ENCODE results near the gene PAPOLB. TPM values are rescaled to one million over a fixed set of nuclear protein-coding genes. Genes with fewer than 3 reads are reported as not detected.

The PAPOLB gene
- total and polyA plus RNA-seq, 5 donors from 2014 or later = not detected

- Histone ChIP-seq H3K27me3 (ENCODE audit: control insufficient read depth, insufficient read depth, low read length) (no peaks in the 10 kb centered on the region), H3K27ac (ENCODE audit: insufficient read depth, low read length, poor library complexity, severe bottlenecking) (no peak overlapping the region), H3K4me1 (ENCODE audit: control insufficient read depth, insufficient read depth, low read length, poor library complexity, severe bottlenecking) (no peaks in the 10 kb centered on the region), H3K9me3 (ENCODE audit: control insufficient read depth in 2 of 2, low read length in 2 of 2) (no peaks in the 10 kb centered on the region), H3K36me3 (ENCODE audit: control insufficient read depth, insufficient read depth, low read length) (no peaks in the 10 kb centered on the region), H3K4me3 (ENCODE audit: low read depth, low read length) (no peak overlapping the region)
- no peaks in the 10 kb centered on the region for H3K36me3 Mint-ChIP-seq
- no peaks in the 10 kb centered on the region for H3K27me3 Mint-ChIP-seq
- ATAC-seq (ENCODE audit: low read depth in 2 of 2) = no peak
- no peak for DNase-seq
- H3K9me3 Mint-ChIP-seq = no peaks in the 10 kb centered on the region
- H3K27ac Mint-ChIP-seq = no peak overlapping the region
- no peak overlapping the region for H3K4me3 Mint-ChIP-seq
- H3K4me1 Mint-ChIP-seq = no peaks in the 10 kb centered on the region
Measured at GRCh38 chr7:4836206-4836661, 25.6 kb downstream of the PAPOLB start.

GRCh38 chr7:4835398-4836205 lies 26.2 kb downstream of the PAPOLB start:
- Histone ChIP-seq H3K27ac (ENCODE audit: insufficient read depth, low read length, poor library complexity, severe bottlenecking) (no peak overlapping the region), H3K4me1 (ENCODE audit: control insufficient read depth, insufficient read depth, low read length, poor library complexity, severe bottlenecking) (no peaks in the 10 kb centered on the region), H3K4me3 (ENCODE audit: low read depth, low read length) (no peak overlapping the region), H3K27me3 (ENCODE audit: control insufficient read depth, insufficient read depth, low read length) (no peaks in the 10 kb centered on the region), H3K9me3 (ENCODE audit: control insufficient read depth in 2 of 2, low read length in 2 of 2) (no peaks in the 10 kb centered on the region), H3K36me3 (ENCODE audit: control insufficient read depth, insufficient read depth, low read length) (no peaks in the 10 kb centered on the region)
- H3K4me1 Mint-ChIP-seq = no peaks in the 10 kb centered on the region
- ATAC-seq (ENCODE audit: low read depth in 2 of 2) (no peak), DNase-seq (no peak)
- no peaks in the 10 kb centered on the region for H3K36me3 Mint-ChIP-seq
- H3K27ac Mint-ChIP-seq = no peak overlapping the region
- no peaks in the 10 kb centered on the region for H3K9me3 Mint-ChIP-seq
- no peak overlapping the region for H3K4me3 Mint-ChIP-seq
- no peaks in the 10 kb centered on the region for H3K27me3 Mint-ChIP-seq

- no peak for DNase-seq
- H3K4me1 Mint-ChIP-seq = no peaks in the 10 kb centered on the region
- Histone ChIP-seq H3K27me3 (ENCODE audit: control insufficient read depth, insufficient read depth, low read length) (no peaks in the 10 kb centered on the region), H3K4me3 (ENCODE audit: low read depth, low read length) (no peak overlapping the region), H3K4me1 (ENCODE audit: control insufficient read depth, insufficient read depth, low read length, poor library complexity, severe bottlenecking) (no peaks in the 10 kb centered on the region), H3K36me3 (ENCODE audit: control insufficient read depth, insufficient read depth, low read length) (no peaks in the 10 kb centered on the region), H3K27ac (ENCODE audit: insufficient read depth, low read length, poor library complexity, severe bottlenecking) (no peak overlapping the region), H3K9me3 (ENCODE audit: control insufficient read depth in 2 of 2, low read length in 2 of 2) (no peaks in the 10 kb centered on the region)
- no peak overlapping the region for H3K27ac Mint-ChIP-seq
- no peaks in the 10 kb centered on the region for H3K9me3 Mint-ChIP-seq
- H3K36me3 Mint-ChIP-seq = no peaks in the 10 kb centered on the region
- no peak overlapping the region for H3K4me3 Mint-ChIP-seq
- no peaks in the 10 kb centered on the region for H3K27me3 Mint-ChIP-seq
- no peak for ATAC-seq (ENCODE audit: low read depth in 2 of 2)
Measured at GRCh38 chr7:4834601-4835397, 27.0 kb downstream of the PAPOLB start.

- Histone ChIP-seq H3K4me3 (ENCODE audit: low read depth, low read length) (no peak overlapping the region), H3K9me3 (ENCODE audit: control insufficient read depth in 2 of 2, low read length in 2 of 2) (no peaks in the 10 kb centered on the region), H3K27me3 (ENCODE audit: control insufficient read depth, insufficient read depth, low read length) (no peaks in the 10 kb centered on the region), H3K36me3 (ENCODE audit: control insufficient read depth, insufficient read depth, low read length) (no peaks in the 10 kb centered on the region), H3K4me1 (ENCODE audit: control insufficient read depth, insufficient read depth, low read length, poor library complexity, severe bottlenecking) (no peaks in the 10 kb centered on the region), H3K27ac (ENCODE audit: insufficient read depth, low read length, poor library complexity, severe bottlenecking) (no peak overlapping the region)
- no peaks in the 10 kb centered on the region for H3K27me3 Mint-ChIP-seq
- no peaks in the 10 kb centered on the region for H3K4me1 Mint-ChIP-seq
- no peak for DNase-seq
- H3K9me3 Mint-ChIP-seq = peaks cover 0 to 2% (median 0%) of the 10 kb centered on the region in 7 donors
- no peak overlapping the region for H3K27ac Mint-ChIP-seq
- no peak overlapping the region for H3K4me3 Mint-ChIP-seq
- H3K36me3 Mint-ChIP-seq = no peaks in the 10 kb centered on the region
- ATAC-seq (ENCODE audit: low read depth in 2 of 2) = no peak
Measured at GRCh38 chr7:4833691-4834600, 27.9 kb downstream of the PAPOLB start.

GRCh38 chr7:4833176-4833575 lies 28.7 kb downstream of the PAPOLB start:
- H3K27ac Mint-ChIP-seq = no peak overlapping the region
- no peaks in the 10 kb centered on the region for H3K36me3 Mint-ChIP-seq
- DNase-seq = no peak
- Histone ChIP-seq H3K27me3 (ENCODE audit: control insufficient read depth, insufficient read depth, low read length) (no peaks in the 10 kb centered on the region), H3K9me3 (ENCODE audit: control insufficient read depth in 2 of 2, low read length in 2 of 2) (no peaks in the 10 kb centered on the region), H3K4me3 (ENCODE audit: low read depth, low read length) (no peak overlapping the region), H3K36me3 (ENCODE audit: control insufficient read depth, insufficient read depth, low read length) (no peaks in the 10 kb centered on the region), H3K27ac (ENCODE audit: insufficient read depth, low read length, poor library complexity, severe bottlenecking) (no peak overlapping the region), H3K4me1 (ENCODE audit: control insufficient read depth, insufficient read depth, low read length, poor library complexity, severe bottlenecking) (no peaks in the 10 kb centered on the region)
- no peaks in the 10 kb centered on the region for H3K27me3 Mint-ChIP-seq
- H3K4me3 Mint-ChIP-seq = no peak overlapping the region
- H3K9me3 Mint-ChIP-seq = peaks cover 0 to 2% (median 0%) of the 10 kb centered on the region in 7 donors
- ATAC-seq (ENCODE audit: low read depth in 2 of 2) = no peak
- H3K4me1 Mint-ChIP-seq = no peaks in the 10 kb centered on the region

DNA sequence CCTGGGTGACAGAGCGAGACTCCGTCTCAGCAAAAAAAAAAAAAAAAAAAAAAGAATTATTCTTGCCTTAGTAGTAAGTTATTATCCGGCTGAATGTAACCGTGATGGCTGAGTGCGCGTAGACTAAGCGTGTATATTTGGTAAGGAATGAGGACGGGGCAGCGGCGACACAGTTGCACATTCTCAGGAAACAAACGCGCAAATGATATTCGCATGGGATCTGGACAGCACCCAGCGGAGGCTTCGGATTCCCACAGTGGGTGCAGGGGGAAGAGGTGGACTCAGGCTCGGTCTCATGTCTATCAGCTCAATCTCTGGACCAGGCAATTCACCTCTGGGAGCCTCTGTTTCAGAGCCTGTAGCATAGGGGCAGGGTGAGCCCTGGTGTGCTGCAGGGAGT lies 29.1 kb downstream of the PAPOLB start:
- Mint-ChIP-seq H3K27ac (no peak overlapping the region), H3K9me3 (peaks cover 0 to 2% (median 0%) of the 10 kb centered on the region in 7 donors), H3K4me3 (no peak overlapping the region), H3K4me1 (no peaks in the 10 kb centered on the region), H3K27me3 (no peaks in the 10 kb centered on the region), H3K36me3 (no peaks in the 10 kb centered on the region)
- Histone ChIP-seq H3K36me3 (ENCODE audit: control insufficient read depth, insufficient read depth, low read length) (no peaks in the 10 kb centered on the region), H3K4me1 (ENCODE audit: control insufficient read depth, insufficient read depth, low read length, poor library complexity, severe bottlenecking) (no peaks in the 10 kb centered on the region), H3K27ac (ENCODE audit: insufficient read depth, low read length, poor library complexity, severe bottlenecking) (no peak overlapping the region), H3K27me3 (ENCODE audit: control insufficient read depth, insufficient read depth, low read length) (no peaks in the 10 kb centered on the region), H3K9me3 (ENCODE audit: control insufficient read depth in 2 of 2, low read length in 2 of 2) (no peaks in the 10 kb centered on the region), H3K4me3 (ENCODE audit: low read depth, low read length) (no peak overlapping the region)
- ATAC-seq (ENCODE audit: low read depth in 2 of 2) (no peak), DNase-seq (no peak)

DNA sequence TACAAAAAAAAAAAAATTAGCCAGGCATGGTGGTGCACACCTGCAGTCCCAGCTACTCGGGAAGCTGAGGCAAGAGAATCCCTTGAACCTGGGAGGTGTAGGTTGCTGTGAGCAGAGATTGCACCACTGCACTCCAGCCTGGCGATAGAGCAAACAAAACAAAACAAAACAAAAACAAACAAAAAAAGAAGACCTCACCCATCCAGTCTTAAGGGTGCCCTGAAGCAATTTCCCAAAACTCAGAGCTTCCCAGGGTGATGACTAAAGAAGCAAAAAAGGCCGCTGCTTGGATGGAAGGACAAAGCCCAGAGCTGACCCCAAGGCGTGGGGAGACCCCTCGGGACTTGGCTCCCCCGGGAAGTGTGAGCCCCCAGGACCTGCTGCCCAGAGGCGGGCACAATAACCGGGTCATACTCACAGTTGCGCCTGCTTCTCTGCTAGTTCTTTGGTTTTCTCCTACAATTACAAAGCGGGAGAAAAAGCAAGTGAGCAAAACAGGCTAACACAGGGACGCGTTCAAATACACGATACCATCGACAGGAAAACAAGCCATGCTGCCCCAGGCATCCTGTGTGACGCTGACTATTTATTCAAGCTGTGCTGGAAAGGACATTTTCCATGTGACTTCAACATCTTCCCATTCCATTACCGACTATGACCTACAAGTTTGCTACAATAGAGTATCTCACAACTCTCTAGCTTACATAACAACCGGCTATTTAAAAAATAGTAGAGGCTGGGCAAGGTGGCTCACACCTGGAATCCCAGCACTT lies 29.9 kb downstream of the PAPOLB start:
- no peaks in the 10 kb centered on the region for H3K4me1 ChIP-seq (ENCODE audit: control insufficient read depth, insufficient read depth, low read length, poor library complexity, severe bottlenecking)
- no peaks in the 10 kb centered on the region for H3K27me3 ChIP-seq (ENCODE audit: control insufficient read depth, insufficient read depth, low read length)
- no peaks in the 10 kb centered on the region for H3K9me3 ChIP-seq (ENCODE audit: control insufficient read depth in 2 of 2, low read length in 2 of 2)
- H3K9me3 Mint-ChIP-seq = peaks cover 0 to 2% (median 0%) of the 10 kb centered on the region in 7 donors
- H3K27me3 Mint-ChIP-seq = peaks cover 1% of the 10 kb centered on the region
- no peak overlapping the region for H3K4me3 Mint-ChIP-seq
- H3K4me1 Mint-ChIP-seq = no peaks in the 10 kb centered on the region
- ATAC-seq (ENCODE audit: low read depth in 2 of 2) (no peak), DNase-seq (no peak)
- H3K4me3 ChIP-seq (ENCODE audit: low read depth, low read length) = no peak overlapping the region
- H3K27ac Mint-ChIP-seq = no peak overlapping the region
- H3K27ac ChIP-seq (ENCODE audit: insufficient read depth, low read length, poor library complexity, severe bottlenecking) = no peak overlapping the region
- H3K36me3 ChIP-seq (ENCODE audit: control insufficient read depth, insufficient read depth, low read length) = no peaks in the 10 kb centered on the region
- no peaks in the 10 kb centered on the region for H3K36me3 Mint-ChIP-seq

Data from CD4-positive, CD25-positive, alpha-beta regulatory T cell (primary cell).